WI38 (cell line): ENCODE data around the gene SHISA2.

Experiments used
- H3K4me3 ChIP-seq: 2 replicates; pipeline ENCODE4 v1.5.1; 2011; ENCODE audit warnings: low read depth, mild to moderate bottlenecking, control low read depth, low read length
- TF ChIP-seq, protein P1 (sequence below): IDR thresholded peaks from 2 replicates; pipeline ENCODE4 v1.5.1; 2012; ENCODE audit warnings: low read depth, mild to moderate bottlenecking, control low read depth, low read length

SHISA2 gene

GRCh38 chr13:26030331-26030730 is 21.5 kb downstream of the SHISA2 start:
- H3K4me3 ChIP-seq, result no peak overlapping the region
- TF ChIP-seq, protein P1, sequence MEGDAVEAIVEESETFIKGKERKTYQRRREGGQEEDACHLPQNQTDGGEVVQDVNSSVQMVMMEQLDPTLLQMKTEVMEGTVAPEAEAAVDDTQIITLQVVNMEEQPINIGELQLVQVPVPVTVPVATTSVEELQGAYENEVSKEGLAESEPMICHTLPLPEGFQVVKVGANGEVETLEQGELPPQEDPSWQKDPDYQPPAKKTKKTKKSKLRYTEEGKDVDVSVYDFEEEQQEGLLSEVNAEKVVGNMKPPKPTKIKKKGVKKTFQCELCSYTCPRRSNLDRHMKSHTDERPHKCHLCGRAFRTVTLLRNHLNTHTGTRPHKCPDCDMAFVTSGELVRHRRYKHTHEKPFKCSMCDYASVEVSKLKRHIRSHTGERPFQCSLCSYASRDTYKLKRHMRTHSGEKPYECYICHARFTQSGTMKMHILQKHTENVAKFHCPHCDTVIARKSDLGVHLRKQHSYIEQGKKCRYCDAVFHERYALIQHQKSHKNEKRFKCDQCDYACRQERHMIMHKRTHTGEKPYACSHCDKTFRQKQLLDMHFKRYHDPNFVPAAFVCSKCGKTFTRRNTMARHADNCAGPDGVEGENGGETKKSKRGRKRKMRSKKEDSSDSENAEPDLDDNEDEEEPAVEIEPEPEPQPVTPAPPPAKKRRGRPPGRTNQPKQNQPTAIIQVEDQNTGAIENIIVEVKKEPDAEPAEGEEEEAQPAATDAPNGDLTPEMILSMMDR, result no peak

DNA sequence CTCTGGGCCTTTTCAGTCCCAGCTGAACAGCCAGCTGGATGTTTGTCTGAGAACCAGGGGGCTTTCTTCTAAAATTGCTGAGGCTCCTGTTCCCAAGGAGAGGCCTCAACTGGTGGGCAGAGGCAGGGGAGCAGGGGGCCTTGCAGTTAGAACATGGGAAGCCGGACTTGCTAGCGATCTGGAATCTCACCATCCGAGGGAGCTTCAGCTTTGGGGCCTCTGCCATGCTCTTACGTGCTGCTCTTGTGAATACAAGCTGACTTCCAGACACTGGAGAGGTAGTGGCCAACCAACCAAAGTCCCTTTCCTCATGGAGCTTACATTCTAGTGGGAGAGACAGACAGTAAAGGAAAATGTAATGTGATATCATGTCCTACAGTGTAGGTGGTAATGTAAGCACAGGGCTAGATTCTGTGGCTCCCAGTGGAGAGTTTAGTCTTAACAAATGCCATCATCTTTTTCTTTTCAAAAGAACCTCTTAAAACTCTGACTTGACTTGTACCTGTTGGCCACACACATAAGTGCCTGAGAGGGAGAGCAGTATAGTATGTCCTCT is 22.2 kb downstream of the SHISA2 start:
- H3K4me3 ChIP-seq, result no peak overlapping the region
- TF ChIP-seq, protein P1, result no peak

- TF ChIP-seq, protein P1, result no peak
- H3K4me3 ChIP-seq, result no peak overlapping the region
Observed at GRCh38 chr13:26026211-26026610, 25.6 kb downstream of the SHISA2 start.

- no peak overlapping the region for H3K4me3 ChIP-seq
- TF ChIP-seq, protein P1, result no peak
Observed at GRCh38 chr13:26025771-26026170, 26.0 kb downstream of the SHISA2 start.

- TF ChIP-seq, protein P1, result no peak
- H3K4me3 ChIP-seq, result no peak overlapping the region
Observed at GRCh38 chr13:26025196-26025595, 26.6 kb downstream of the SHISA2 start.

DNA sequence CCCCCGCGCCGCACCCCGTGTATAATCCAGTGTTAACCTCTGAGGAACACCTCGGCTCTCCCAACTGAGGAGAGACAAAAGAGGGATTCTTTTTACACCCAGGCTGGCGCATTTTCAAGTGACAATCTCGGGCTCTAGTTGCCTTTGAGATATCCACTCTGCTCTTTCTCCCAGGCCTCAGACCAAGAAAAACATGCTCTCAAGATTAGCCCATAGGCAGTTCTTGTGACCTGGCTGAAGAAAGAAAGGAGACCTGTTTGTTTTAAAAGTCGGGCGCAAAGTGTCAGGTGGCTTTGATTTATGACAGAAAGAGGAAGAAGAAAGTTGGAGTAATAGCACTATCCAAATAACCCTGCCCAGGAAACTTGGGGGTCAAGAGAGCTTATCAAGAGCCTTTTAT is 27.3 kb downstream of the SHISA2 start:
- TF ChIP-seq, protein P1, result no peak
- H3K4me3 ChIP-seq, result no peak overlapping the region

GRCh38 chr13:26022538-26023292 is 29.1 kb downstream of the SHISA2 start:
- TF ChIP-seq, protein P1, result no peak
- H3K4me3 ChIP-seq, result no peak overlapping the region
